ENCODE data around the gene AGGF1.
"Not testable (repeated sequence)": the region's sequence is repeated elsewhere in the genome, so short reads cannot be mapped to it uniquely, and the experiment has no call there.

The AGGF1 gene

DNA sequence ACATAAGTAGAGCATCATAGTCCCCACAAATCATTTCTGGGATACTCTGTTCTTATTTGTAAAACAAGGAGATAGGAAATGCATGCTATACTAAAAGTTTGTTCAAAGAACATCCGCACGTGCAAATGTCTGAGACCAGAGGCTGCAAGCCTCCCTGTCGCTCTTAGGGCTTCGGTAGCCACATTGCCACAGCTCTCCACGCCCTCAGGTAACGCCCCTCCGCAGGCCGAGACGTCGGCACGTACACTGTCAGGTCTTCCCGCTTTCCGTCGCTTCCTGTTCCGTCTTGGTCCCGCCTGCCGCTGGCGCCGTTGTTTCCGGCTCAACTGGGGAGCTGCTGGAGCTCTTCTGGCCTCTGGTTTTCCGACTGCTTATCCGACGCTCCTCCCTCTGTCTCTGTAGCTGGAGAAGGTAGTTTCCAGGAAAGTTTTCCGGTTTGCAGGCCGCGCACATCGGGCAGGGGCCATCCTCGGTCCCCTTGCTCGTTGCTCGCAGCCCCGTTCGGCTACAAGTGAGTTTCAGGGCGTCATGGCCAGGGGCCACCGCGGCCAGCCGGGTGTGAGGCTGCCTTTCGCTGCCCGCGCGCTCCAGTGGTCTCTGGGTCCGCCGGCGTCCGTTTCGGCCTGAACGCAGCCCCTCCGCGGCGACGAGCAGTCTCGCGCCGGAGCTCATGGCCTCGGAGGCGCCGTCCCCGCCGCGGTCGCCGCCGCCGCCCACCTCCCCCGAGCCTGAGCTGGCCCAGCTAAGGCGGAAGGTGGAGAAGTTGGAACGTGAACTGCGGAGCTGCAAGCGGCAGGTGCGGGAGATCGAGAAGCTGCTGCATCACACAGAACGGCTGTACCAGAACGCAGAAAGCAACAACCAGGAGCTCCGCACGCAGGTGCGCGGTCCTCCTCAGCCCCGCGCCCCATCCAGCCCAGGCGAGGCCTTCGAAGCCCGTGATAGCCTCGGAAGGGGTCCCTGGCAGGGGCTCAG lies at the start of gene AGGF1:
Gene AGGF1, plus strand, starts transcription at position 308 of the 975 bp plus-strand sequence. Its CDS starts 363 bp downstream, at position 671.
- peak; percentile 85 to 92 (median 86) for DNase-seq (ENCODE audit: low read depth in 3 of 3)

DNA sequence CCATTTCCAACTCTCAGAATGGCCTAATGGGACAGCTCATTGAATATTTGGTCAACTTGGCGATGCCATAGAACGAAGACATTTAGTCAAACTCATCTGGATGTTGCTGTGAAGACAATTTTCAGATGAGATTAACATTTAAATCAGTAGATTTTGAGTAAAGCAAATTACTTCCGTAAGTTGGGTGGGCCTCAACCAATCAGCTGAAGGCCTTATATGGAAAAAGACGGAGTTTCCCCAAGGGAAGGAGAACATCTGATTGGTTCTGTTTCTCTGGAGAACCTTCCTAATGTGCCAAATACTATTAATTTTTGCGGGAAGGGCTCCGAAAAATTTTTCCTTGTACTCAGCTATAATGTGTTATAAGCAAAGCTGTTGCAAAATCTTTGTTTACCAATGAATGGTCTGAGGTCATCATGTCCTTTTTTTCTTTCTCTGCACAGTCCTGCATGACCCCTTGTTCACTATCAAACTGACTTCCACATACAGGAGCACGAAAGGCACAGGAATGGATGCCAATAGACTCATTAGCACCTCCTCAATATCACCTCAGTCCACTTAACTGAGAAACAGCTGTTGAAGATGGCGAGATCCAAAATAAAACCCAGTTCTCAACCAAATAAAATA lies 49.6 kb upstream of the AGGF1 start:
- no peak for DNase-seq (ENCODE audit: low read depth in 3 of 3)

- no peak for DNase-seq (ENCODE audit: low read depth in 3 of 3)
These were observed 47.8 kb upstream of the AGGF1 start for GRCh38 chr5:76982450-76982849.

- no peak for DNase-seq (ENCODE audit: low read depth in 3 of 3)
These were observed 46.7 kb upstream of the AGGF1 start for GRCh38 chr5:76983468-76983867.

DNA sequence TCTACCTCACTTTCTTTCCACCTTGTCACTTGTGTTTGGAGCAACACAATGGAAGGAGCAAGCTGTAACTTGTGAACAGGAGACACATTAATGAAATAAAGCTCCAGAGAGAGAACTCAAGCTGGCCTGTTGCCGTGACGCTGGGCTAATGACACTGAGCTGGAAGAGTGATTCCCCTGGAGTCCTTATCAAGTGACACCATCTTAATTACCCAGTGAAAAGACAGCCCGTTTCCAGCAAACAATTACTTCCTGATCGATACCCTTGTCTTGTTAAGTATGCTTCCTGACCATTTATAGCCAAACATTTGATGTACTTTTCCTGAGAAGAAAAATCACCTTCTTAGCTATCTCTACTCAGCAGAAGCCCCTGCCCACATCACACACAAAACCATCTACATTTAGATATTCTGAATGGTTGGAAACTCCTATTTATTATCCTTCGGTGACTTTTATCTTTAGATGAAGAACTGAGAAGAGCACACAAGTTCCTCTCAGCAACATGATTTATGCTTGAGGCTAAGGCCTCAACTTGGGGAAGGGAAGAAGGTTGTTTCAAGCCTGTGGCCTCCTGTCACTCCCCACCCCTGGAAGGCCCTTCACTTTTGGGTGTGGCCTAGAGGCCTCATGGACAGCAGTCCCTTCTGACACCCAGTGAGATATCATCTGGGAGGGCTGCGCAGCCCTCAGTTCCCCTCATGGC lies 43.2 kb upstream of the AGGF1 start:
- no peak for DNase-seq (ENCODE audit: low read depth in 3 of 3)

- no peak for DNase-seq (ENCODE audit: low read depth in 3 of 3)
These were observed 39.2 kb upstream of the AGGF1 start for GRCh38 chr5:76990899-76991459.

DNA sequence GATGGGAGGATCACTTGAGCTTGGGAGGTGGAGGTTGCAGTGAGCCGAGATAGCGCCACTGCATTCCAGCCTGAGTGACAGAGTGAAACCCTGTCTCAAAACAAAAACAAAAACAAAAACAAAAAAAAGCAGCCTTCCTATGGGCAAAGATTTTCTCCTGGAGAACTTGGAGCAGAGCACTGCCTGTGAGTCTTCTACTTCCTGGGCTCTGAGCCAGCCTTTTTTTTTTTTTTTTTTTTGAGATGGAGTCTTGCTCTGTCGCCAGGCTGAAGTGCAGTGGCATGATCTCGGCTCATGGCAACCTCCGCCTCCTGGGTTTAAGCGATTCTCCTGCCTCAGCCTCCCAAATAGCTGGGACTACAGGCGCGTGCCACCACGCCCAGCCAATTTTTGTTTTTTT lies 36.8 kb upstream of the AGGF1 start:
- DNase-seq (ENCODE audit: low read depth in 3 of 3), result not testable (repeated sequence)

- DNase-seq (ENCODE audit: low read depth in 3 of 3), result no peak
These were observed 35.9 kb upstream of the AGGF1 start for GRCh38 chr5:76994337-76994736.

- not testable (repeated sequence) for DNase-seq (ENCODE audit: low read depth in 3 of 3)
These were observed 32.0 kb upstream of the AGGF1 start for GRCh38 chr5:76998251-76998650.

GRCh38 chr5:76999451-76999850 lies 30.8 kb upstream of the AGGF1 start:
- DNase-seq (ENCODE audit: low read depth in 3 of 3), result no peak

GRCh38 chr5:77003246-77003645 lies 27.0 kb upstream of the AGGF1 start:
- DNase-seq (ENCODE audit: low read depth in 3 of 3), result no peak

DNA sequence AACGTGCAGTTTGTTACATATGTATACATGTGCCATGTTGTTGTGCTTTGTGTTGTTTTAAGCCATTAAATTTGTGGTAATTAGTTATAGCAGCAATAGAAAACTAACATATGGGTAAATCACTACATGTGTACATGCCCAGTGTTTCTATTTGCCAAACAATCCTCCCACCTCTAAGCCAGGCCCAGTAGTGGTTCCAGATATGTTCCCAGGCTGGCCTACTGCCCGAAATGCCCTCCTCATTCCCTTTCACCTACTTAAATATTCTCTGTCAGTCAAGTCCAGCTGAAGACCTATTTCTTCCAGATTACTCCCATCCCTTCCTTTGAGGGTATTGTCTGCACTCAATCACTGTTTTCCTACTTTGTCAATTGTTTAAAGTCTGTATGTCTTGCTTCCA lies 24.1 kb upstream of the AGGF1 start:
- DNase-seq (ENCODE audit: low read depth in 3 of 3), result no peak

- no peak for DNase-seq (ENCODE audit: low read depth in 3 of 3)
These were observed 21.8 kb upstream of the AGGF1 start for GRCh38 chr5:77008413-77008812.

DNA sequence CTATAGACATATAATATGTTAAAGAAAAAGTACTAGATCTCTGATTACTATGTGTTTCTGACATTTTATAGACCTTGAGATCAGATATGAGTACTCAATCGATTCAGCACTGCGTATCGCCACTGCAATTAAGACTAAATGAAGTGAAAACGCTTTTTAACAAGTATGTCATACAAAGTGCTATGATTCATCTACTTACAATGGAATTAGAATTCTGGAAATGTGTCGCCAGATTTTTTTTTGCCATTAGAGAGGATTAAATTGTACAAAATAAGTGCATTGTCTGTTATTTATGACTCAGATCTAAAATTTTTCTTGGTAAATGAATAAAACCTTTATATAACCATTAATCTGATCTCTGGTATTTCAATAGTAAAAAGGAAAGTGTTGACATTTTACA lies 20.0 kb upstream of the AGGF1 start:
- DNase-seq (ENCODE audit: low read depth in 3 of 3), result no peak

GRCh38 chr5:77011498-77011897 lies 18.7 kb upstream of the AGGF1 start:
- no peak for DNase-seq (ENCODE audit: low read depth in 3 of 3)

- no peak for DNase-seq (ENCODE audit: low read depth in 3 of 3)
These were observed 17.6 kb upstream of the AGGF1 start for GRCh38 chr5:77012601-77013000.

- no peak for DNase-seq (ENCODE audit: low read depth in 3 of 3)
These were observed 14.2 kb upstream of the AGGF1 start for GRCh38 chr5:77015938-77016569.

- no peak for DNase-seq (ENCODE audit: low read depth in 3 of 3)
These were observed 13.2 kb upstream of the AGGF1 start for GRCh38 chr5:77016962-77017361.

DNA sequence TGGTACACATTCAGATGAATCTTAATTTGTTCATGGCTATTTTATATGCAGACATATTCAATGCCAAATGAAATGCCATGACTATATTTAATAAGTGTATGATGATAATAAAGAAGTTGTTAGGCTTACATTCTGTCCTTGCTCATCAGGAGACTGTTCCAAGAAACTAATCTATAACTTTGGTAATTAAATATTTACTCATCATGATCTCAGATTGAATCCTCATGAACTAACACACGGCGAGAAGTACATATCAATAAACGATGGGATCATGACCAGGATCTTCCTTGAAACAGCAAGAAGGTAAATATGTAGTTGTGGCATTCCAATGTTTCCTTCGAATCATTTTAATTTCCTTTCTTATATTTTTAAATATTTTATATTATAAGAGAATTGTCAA lies 12.5 kb upstream of the AGGF1 start:
- no peak for DNase-seq (ENCODE audit: low read depth in 3 of 3)

DNA sequence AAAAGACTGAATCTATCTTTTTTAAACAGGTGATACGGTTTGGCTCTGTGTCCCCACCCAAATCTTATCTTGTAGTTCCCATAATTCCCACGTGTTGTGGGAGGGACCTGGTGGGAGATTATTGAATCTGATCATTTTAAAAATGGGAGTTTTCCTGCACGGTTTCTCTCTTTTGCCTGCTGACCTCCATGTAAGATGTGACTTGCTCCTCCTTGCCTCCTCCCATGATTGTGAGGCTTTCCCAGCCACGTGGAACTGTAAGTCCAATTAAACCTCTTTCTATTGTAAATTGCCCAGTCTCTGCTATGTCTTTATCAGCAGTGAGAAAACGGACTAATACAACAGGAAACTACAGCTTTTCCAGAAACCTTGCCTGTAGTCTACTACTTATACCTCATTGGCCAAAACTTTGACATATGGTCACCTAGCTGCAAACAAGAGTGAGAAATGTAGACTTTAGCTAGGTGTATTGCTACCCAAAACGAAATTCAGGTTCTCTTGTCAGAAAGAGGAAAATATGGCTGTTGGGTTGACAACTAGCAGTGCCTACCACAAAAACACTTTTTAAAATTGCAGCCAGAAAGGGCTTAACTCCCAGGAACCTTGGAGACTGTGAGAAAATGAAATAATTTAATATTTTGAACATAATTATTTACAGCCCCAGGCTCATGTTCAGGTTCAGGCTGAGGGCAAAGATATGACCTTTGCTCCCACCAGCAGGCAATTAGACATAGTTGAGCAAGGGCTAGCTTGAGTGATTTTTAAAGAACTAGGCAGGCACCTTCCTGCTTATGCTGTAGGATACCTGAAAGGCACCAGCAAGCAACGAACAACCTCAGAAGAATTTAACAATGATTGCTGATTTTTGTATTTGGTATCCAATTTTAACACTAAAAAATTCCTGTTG lies 7.4 kb upstream of the AGGF1 start:
- DNase-seq (ENCODE audit: low read depth in 3 of 3), result no peak

GRCh38 chr5:77024490-77024889 lies 5.7 kb upstream of the AGGF1 start:
- DNase-seq (ENCODE audit: low read depth in 3 of 3), result no peak

Data from stimulated activated CD4-positive, alpha-beta T cell treated with anti-CD3 and anti-CD28 coated beads, TNF-alpha, amount 100 ng/mL, for 24 hours (primary cell).